NCI-H1436 treated with DMSO at 0.1 percent for 48 hours (cell line): ENCODE measurements around the gene FAM174C.

Source experiments
- DNase-seq: peaks from one replicate; lab custom pipeline; 2025; lab: John Stamatoyannopoulos, UW

The FAM174C gene

GRCh38 chr19:1273263-1274041 is 1.9 kb upstream of the FAM174C start:
- no peak for DNase-seq

GRCh38 chr19:1274081-1274851 is 1.1 kb upstream of the FAM174C start:
- no peak for DNase-seq

- no peak for DNase-seq
Measured at GRCh38 chr19:1274852-1275259, 474 bp upstream of the FAM174C start.

- DNase-seq, result no peak
Measured at GRCh38 chr19:1275976-1276627, 772 bp downstream of the FAM174C start.

GRCh38 chr19:1276628-1277022 is 1.3 kb downstream of the FAM174C start:
- no peak for DNase-seq

GRCh38 chr19:1277061-1277460 is 1.7 kb downstream of the FAM174C start:
- no peak for DNase-seq

- no peak for DNase-seq
Measured at GRCh38 chr19:1278074-1278473, 2.7 kb downstream of the FAM174C start.

- DNase-seq, result no peak
Measured at GRCh38 chr19:1278713-1279660, 3.7 kb downstream of the FAM174C start.

GRCh38 chr19:1279782-1280341 is 4.5 kb downstream of the FAM174C start:
- no peak for DNase-seq

GRCh38 chr19:1280636-1281568 is 5.6 kb downstream of the FAM174C start:
- no peak for DNase-seq

- no peak for DNase-seq
Measured at GRCh38 chr19:1281569-1282287, 6.4 kb downstream of the FAM174C start.

GRCh38 chr19:1282588-1283206 is 7.4 kb downstream of the FAM174C start:
- no peak for DNase-seq

GRCh38 chr19:1283207-1283916 is 8.0 kb downstream of the FAM174C start:
- no peak for DNase-seq

GRCh38 chr19:1283917-1284292 is 8.6 kb downstream of the FAM174C start:
- DNase-seq, result no peak

- no peak for DNase-seq
Measured at GRCh38 chr19:1284293-1284978, 9.1 kb downstream of the FAM174C start.

GRCh38 chr19:1284979-1285736 is 9.8 kb downstream of the FAM174C start:
- DNase-seq, result no peak

- DNase-seq, result no peak
Measured at GRCh38 chr19:1285737-1286360, 10.5 kb downstream of the FAM174C start, which contains the start of gene EFNA2. Gene EFNA2 (plus strand): TSS chr19:1285873. CDS start chr19:1286169, 296 bp downstream.
